ENCODE data around the gene BANP. TPM values are rescaled to one million over a fixed set of nuclear protein-coding genes. Genes with fewer than 3 reads are reported as not detected.
"Not testable (repeated sequence)": the region's sequence is repeated elsewhere in the genome, so short reads cannot be mapped to it uniquely, and the experiment has no call there.

BANP gene
- total and polyA plus RNA-seq, 4 donors, result 10.3 to 56.6 (median 20.1) TPM

DNA sequence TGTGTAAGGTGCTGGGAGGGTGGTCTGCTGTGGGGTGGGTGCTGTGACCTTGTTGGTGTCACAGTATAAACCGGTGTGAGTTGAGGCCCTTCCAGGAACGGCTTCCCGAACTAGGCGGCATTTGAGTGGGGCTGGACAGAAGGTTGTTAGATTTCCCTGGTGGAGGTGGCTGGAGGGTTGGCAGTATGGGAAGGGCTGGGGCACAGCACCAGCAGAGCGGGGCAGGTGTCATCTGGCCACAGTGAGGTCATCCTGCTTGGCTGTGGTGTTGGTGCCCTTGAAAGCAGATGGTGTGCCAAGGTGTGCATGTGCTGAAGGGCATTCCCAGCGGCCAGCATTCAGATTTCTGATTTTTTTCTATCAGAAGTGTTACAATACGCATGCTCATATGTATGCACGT, 28.1 kb downstream of the BANP start:
- Histone ChIP-seq H3K36me3 (ENCODE audit: control insufficient read depth in 4 of 4, insufficient read depth in 4 of 4, low read length in 4 of 4) (peaks cover 0 to 15% (median 2%) of the 10 kb centered on the region in 4 donors), H3K27ac (ENCODE audit: low read depth in 1 of 2, low read length in 1 of 2) (no peak overlapping the region), H3K27me3 (ENCODE audit: control insufficient read depth in 3 of 3, insufficient read depth in 3 of 3, low read length in 2 of 3) (no peaks in the 10 kb centered on the region), H3K4me1 (ENCODE audit: control insufficient read depth in 5 of 5, insufficient read depth in 5 of 5, low read length in 5 of 5) (no peaks in the 10 kb centered on the region), H3K4me3 (no peak overlapping the region), H3K9ac (ENCODE audit: insufficient read depth in 1 of 2, low read length in 2 of 2) (no peak overlapping the region), H3K9me3 (ENCODE audit: control insufficient read depth in 4 of 4, insufficient read depth in 3 of 4, low read length in 3 of 4) (no peaks in the 10 kb centered on the region)
- DNase-seq (no peak), ATAC-seq (ENCODE audit: insufficient read depth, low FRiP score) (no peak)
- WGBS, 2 donors, result 86 to 92% methylated on average over 8 of the region's 8 CpGs
- no peak for TF ChIP-seq CTCF (IDR thresholded peaks at IDR 0.05; ENCODE audit: control extremely low read depth, extremely low read depth)

DNA sequence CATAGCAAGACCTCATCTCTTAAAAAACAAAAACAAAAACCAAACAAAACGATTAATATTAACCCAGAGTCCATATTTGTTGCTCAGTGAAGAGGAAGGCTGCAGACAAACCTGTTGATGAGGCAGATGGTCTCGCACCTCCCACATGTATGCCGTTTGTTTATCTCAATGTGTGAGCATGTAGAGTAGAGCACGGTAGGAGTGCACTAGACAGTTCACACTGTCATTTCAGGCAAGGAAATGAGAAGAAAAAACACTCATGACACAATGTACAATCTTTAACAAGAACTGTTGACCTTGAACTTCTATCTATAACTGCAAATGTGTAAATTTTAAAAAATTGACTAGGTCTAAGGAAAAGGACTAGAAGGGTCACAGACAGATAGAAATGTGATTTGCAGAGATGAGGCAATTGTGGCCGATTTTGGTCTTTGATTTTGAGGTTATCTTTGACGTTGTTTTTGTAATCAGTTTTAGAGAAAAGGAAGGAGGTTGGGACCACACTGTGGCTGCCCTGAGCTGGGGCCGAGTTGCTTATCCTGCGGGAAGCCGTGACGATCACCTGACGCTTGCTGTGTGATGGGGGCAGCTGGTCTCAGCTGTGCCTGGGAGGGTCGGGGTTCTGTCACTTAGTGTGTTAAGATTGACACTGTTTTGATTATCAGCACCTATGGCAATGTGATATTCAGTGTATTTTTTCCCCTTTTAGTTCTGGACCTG, 28.8 kb downstream of the BANP start:
- not testable (repeated sequence) for H3K4me3 ChIP-seq; H3K4me1 ChIP-seq (ENCODE audit: control insufficient read depth in 5 of 5, insufficient read depth in 5 of 5, low read length in 5 of 5); ATAC-seq (ENCODE audit: insufficient read depth, low FRiP score); H3K9ac ChIP-seq (ENCODE audit: insufficient read depth in 1 of 2, low read length in 2 of 2); H3K27ac ChIP-seq (ENCODE audit: low read depth in 1 of 2, low read length in 1 of 2); DNase-seq; H3K27me3 ChIP-seq (ENCODE audit: control insufficient read depth in 3 of 3, insufficient read depth in 3 of 3, low read length in 2 of 3); H3K9me3 ChIP-seq (ENCODE audit: control insufficient read depth in 4 of 4, insufficient read depth in 3 of 4, low read length in 3 of 4)
- 61 to 74% methylated on average over 12 of the region's 12 CpGs for WGBS, 2 donors
- H3K36me3 ChIP-seq (ENCODE audit: control insufficient read depth in 4 of 4, insufficient read depth in 4 of 4, low read length in 4 of 4), result peaks cover 0 to 20% (median 6%) of the 10 kb centered on the region in 4 donors

- H3K9ac ChIP-seq (ENCODE audit: insufficient read depth in 1 of 2, low read length in 2 of 2); H3K4me3 ChIP-seq; H3K4me1 ChIP-seq (ENCODE audit: control insufficient read depth in 5 of 5, insufficient read depth in 5 of 5, low read length in 5 of 5); H3K27me3 ChIP-seq (ENCODE audit: control insufficient read depth in 3 of 3, insufficient read depth in 3 of 3, low read length in 2 of 3); ATAC-seq (ENCODE audit: insufficient read depth, low FRiP score); H3K27ac ChIP-seq (ENCODE audit: low read depth in 1 of 2, low read length in 1 of 2); H3K9me3 ChIP-seq (ENCODE audit: control insufficient read depth in 4 of 4, insufficient read depth in 3 of 4, low read length in 3 of 4); DNase-seq: not testable (repeated sequence)
- WGBS, 2 donors, result 82 to 86% methylated on average over 4 of the region's 4 CpGs
- peaks cover 0 to 18% (median 6%) of the 10 kb centered on the region in 4 donors for H3K36me3 ChIP-seq (ENCODE audit: control insufficient read depth in 4 of 4, insufficient read depth in 4 of 4, low read length in 4 of 4)
Measured at GRCh38 chr16:87981376-87981775, 30.1 kb downstream of the BANP start.

GRCh38 chr16:87982581-87983041, 31.4 kb downstream of the BANP start:
- Histone ChIP-seq H3K9ac (ENCODE audit: insufficient read depth in 1 of 2, low read length in 2 of 2) (no peak overlapping the region), H3K36me3 (ENCODE audit: control insufficient read depth in 4 of 4, insufficient read depth in 4 of 4, low read length in 4 of 4) (peaks cover 0 to 18% (median 6%) of the 10 kb centered on the region in 4 donors), H3K27me3 (ENCODE audit: control insufficient read depth in 3 of 3, insufficient read depth in 3 of 3, low read length in 2 of 3) (no peaks in the 10 kb centered on the region), H3K9me3 (ENCODE audit: control insufficient read depth in 4 of 4, insufficient read depth in 3 of 4, low read length in 3 of 4) (no peaks in the 10 kb centered on the region), H3K4me3 (no peak overlapping the region), H3K4me1 (ENCODE audit: control insufficient read depth in 5 of 5, insufficient read depth in 5 of 5, low read length in 5 of 5) (peaks cover 0 to 5% (median 0%) of the 10 kb centered on the region in 5 donors), H3K27ac (ENCODE audit: low read depth in 1 of 2, low read length in 1 of 2) (no peak overlapping the region)
- ATAC-seq (ENCODE audit: insufficient read depth, low FRiP score) (no peak), DNase-seq (no peak)
- WGBS, 2 donors, result 80 to 90% methylated on average over 17 of the region's 17 CpGs
- no peak for TF ChIP-seq CTCF (IDR thresholded peaks at IDR 0.05; ENCODE audit: control extremely low read depth, extremely low read depth)

DNA sequence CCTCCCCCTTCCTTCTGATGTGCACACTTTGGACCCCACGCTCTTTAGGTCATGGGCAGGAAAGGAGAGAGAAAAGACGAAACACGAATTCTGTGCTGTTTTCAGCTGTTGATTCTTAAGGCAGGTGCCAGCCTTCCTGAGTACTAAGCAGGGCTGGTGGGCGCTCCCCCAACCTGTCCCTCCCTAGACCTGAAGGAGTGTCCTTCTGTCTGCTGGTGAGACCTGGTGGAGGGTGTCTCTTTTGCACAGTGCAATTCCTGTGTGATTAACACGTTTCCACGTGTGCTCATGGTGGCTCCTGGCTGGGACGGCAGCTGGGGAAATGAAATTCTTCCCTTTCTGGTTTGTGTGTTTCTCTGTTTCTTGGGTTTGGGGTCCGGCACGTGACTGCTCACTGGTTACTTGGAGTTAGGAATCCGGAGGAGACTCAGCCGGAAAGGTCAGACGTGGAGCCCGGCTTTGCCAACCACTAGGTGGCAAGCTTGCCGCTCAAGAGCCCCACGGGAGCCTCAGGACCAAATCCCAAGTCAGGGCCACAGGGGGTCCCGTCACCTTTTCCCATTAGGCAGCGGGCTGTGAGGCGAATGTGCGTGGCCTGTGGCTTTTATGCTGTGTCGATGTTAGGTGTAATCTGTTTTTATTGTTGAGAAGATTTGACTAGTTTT, 32.0 kb downstream of the BANP start:
- H3K4me3 ChIP-seq; H3K9ac ChIP-seq (ENCODE audit: insufficient read depth in 1 of 2, low read length in 2 of 2); DNase-seq; ATAC-seq (ENCODE audit: insufficient read depth, low FRiP score); H3K4me1 ChIP-seq (ENCODE audit: control insufficient read depth in 5 of 5, insufficient read depth in 5 of 5, low read length in 5 of 5); H3K27ac ChIP-seq (ENCODE audit: low read depth in 1 of 2, low read length in 1 of 2); H3K27me3 ChIP-seq (ENCODE audit: control insufficient read depth in 3 of 3, insufficient read depth in 3 of 3, low read length in 2 of 3); H3K9me3 ChIP-seq (ENCODE audit: control insufficient read depth in 4 of 4, insufficient read depth in 3 of 4, low read length in 3 of 4): not testable (repeated sequence)
- 57 to 77% methylated on average over 17 to 20 of the region's 20 CpGs for whole genome bisulfite sequencing, 2 donors
- peaks cover 0 to 18% (median 6%) of the 10 kb centered on the region in 4 donors for H3K36me3 ChIP-seq (ENCODE audit: control insufficient read depth in 4 of 4, insufficient read depth in 4 of 4, low read length in 4 of 4)

DNA sequence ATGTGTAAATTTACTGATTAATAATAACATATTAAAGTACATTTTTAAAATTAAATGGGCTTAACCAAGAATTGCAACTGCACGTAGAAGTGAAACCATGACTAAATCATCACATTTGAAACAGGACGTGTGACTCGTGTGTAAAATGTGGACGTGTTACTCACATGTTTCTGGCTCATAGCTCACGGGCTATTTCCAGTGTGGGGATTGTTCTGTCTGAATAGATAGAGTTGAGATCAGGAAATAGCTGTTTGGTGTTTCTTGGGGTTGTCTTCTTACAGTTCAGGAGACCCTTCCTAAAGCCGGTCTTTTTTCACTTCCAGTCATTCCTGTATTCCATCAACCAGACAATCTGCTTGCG, 32.5 kb downstream of the BANP start:
- WGBS, 2 donors, result 67 to 72% methylated on average over 7 of the region's 7 CpGs
- H3K9ac ChIP-seq (ENCODE audit: insufficient read depth in 1 of 2, low read length in 2 of 2); H3K4me1 ChIP-seq (ENCODE audit: control insufficient read depth in 5 of 5, insufficient read depth in 5 of 5, low read length in 5 of 5); H3K4me3 ChIP-seq; DNase-seq; H3K27me3 ChIP-seq (ENCODE audit: control insufficient read depth in 3 of 3, insufficient read depth in 3 of 3, low read length in 2 of 3); ATAC-seq (ENCODE audit: insufficient read depth, low FRiP score); H3K27ac ChIP-seq (ENCODE audit: low read depth in 1 of 2, low read length in 1 of 2); H3K9me3 ChIP-seq (ENCODE audit: control insufficient read depth in 4 of 4, insufficient read depth in 3 of 4, low read length in 3 of 4): not testable (repeated sequence)
- H3K36me3 ChIP-seq (ENCODE audit: control insufficient read depth in 4 of 4, insufficient read depth in 4 of 4, low read length in 4 of 4), result peaks cover 4 to 18% (median 6%) of the 10 kb centered on the region in 4 donors

All from lung (tissue), 12 donors.